ENCODE measurements around the gene RHOA.

Gene RHOA

DNA sequence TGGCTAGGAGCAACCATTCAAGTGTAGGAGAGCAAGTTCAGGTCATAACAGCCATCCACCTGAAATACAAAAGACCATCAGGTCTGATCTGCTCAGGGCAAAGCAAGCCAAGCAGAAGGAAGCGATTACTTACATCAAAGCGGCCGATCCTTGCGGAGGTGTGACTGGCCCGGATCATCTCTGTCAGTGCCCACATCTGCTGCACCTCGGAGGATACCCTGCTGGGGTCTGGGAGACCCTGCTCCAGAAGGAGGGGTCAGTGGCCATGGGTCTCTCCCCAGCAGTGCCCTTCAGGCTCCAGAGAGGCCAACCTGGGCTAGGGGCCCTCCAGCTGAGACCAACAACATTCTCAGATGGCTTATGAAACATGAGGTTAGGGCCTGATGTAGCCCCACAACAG lies 13.0 kb upstream of the RHOA start:
- ChIA-PET CTCF (no interaction called here), POLR2A (ENCODE audit: low non-redundant PET) (interaction anchor here (0.5 kb wide), 1 partner anchor 339 kb away, joined by 4 read pairs; no protein-coding TSS in a partner anchor)
- TF ChIP-seq, protein P1, sequence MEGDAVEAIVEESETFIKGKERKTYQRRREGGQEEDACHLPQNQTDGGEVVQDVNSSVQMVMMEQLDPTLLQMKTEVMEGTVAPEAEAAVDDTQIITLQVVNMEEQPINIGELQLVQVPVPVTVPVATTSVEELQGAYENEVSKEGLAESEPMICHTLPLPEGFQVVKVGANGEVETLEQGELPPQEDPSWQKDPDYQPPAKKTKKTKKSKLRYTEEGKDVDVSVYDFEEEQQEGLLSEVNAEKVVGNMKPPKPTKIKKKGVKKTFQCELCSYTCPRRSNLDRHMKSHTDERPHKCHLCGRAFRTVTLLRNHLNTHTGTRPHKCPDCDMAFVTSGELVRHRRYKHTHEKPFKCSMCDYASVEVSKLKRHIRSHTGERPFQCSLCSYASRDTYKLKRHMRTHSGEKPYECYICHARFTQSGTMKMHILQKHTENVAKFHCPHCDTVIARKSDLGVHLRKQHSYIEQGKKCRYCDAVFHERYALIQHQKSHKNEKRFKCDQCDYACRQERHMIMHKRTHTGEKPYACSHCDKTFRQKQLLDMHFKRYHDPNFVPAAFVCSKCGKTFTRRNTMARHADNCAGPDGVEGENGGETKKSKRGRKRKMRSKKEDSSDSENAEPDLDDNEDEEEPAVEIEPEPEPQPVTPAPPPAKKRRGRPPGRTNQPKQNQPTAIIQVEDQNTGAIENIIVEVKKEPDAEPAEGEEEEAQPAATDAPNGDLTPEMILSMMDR (conservative IDR thresholded peaks at IDR 0.05; ENCODE audit: low read depth) = no peak

DNA sequence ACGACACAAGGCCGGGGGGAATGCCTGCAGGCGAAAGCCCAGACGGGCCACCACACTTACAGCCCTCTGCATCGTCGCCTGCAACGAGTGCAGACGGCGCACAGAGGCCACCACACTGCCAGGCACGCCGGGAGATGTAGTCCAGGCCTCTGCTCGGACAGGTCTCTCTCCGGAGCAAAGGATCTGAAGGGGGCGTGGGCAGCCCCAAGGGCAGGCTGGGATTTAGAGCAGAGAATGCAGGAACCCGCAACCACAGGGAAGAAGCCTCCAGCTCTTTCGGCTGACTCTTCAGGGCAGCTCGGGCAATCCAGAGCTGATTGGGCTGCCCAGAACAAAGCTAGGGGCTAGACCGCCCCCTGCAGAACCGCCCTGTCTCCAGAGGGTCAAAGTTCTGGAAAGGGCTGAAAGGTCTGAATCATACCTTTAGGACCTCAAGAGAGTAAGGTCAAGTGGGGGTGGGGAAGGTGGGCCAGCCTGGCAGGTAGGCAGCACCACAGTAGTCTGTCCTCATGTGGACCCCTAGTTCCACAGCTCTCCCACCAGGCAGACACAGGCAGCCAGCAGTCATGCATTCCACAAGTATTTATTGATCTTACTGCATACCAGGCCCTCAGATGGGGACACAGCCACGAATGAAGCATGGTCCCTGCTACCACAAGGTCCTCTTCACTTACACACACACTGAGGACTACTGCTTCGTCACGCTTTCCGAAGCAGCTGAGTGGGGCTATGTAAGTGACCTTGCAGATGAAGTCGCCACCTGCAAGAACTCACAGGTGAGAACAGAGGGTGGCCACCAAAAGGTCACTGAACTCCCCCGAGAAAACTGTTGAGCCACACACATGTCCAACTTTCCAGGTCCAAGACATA lies 10.8 kb upstream of the RHOA start, which contains the start of gene AMT:
Gene AMT, minus strand, starts transcription at position 95 of the 870 bp plus-strand sequence. Its CDS starts 23 bp downstream, at position 72.
- TF ChIP-seq, protein P1 (conservative IDR thresholded peaks at IDR 0.05; ENCODE audit: low read depth) = no peak
- H3K27ac ChIP-seq = peak within 1 kb of the TSS; percentile 96
- ChIA-PET CTCF (no interaction called here), POLR2A (ENCODE audit: low non-redundant PET) (no interaction called here)
- no peak for DNase-seq (ENCODE audit: low spot score)

More for the DNA sequence above, 13.0 kb upstream of the RHOA start:
- DNase-seq (ENCODE audit: low spot score) = no peak
- H3K27ac ChIP-seq = peak overlapping the region; percentile 96

DNA sequence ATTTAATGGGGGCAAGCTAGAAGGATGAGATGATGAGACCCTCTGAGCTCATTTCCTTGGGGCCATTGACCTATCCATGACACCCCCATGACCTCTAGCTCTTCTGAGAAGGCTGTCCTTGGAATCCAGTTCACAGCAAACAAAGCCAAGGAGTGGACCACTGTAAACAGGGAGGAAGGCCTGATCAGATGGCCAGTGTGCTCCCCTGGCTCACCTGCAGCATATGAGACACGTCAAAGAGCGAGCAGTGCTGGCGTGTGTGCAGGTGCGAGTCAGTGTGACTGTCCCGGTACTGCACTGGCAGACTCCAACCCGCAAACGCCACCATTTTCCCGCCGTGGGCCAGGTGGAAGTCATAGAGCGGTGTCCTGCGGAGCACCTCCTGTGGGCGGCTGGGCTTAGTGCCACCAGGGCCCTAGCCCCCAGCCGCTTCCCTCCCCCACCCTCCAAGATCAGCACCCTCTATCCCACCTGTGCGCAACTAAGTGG lies 10.2 kb upstream of the RHOA start:
- TF ChIP-seq, protein P1 (conservative IDR thresholded peaks at IDR 0.05; ENCODE audit: low read depth) = no peak
- peak overlapping the region; percentile 96 for H3K27ac ChIP-seq
- ChIA-PET CTCF (no interaction called here), POLR2A (ENCODE audit: low non-redundant PET) (no interaction called here)
- DNase-seq (ENCODE audit: low spot score) = no peak

DNA sequence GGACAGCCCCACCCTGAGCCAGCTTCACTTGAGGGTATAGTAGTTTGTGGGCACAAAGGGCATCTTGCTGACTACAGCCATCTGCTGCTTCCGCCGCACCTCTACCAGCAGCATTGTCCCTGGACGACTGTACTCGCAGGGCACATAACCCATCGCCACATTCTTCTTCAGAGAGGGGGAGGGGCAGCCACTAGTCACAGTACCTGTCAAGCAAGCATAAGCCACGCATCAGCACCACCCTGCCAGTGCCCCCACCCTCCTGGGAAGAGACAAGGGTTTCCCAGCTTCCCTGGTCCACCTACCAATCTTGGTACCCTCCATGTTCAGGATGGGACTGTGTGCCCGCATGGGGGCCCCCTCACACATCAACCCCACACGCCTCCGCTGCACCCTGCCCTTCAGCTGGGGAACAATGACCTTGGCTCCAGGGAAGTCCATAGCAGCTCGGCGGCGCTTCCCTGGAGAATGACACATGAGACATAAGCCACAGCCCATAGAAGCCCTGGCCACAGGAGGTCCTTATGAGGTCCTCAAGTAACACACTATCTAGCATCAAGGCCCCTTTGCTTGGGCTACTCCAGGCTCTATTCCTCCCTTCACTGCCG lies 5.8 kb upstream of the RHOA start:
- POLR2A ChIA-PET (ENCODE audit: low non-redundant PET) = no interaction called here
- CTCF ChIA-PET = no interaction called here
- H3K27ac ChIP-seq = peak overlapping the region; percentile 96
- TF ChIP-seq, protein P1 (conservative IDR thresholded peaks at IDR 0.05; ENCODE audit: low read depth) = no peak
- no peak for DNase-seq (ENCODE audit: low spot score)

DNA sequence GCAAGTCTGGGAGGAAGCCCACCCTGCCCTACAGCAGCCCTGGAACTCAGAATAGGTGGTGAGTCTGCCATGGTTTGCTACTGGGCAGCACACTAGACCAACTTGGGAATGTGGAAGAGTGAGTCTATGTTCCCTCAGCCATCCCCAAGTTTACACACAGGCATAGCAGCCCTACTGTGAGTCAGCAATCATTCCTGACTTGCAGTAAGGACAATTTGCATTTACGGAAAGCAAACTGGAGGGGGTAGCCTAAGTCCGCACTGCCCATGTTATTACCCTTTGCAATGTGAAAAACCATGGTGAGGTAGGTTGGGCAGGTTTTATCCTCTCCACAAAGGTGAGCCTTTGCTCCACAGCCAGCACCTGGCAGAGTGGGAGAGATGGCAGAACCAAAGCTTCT lies 5.1 kb upstream of the RHOA start:
- peak overlapping the region; percentile 96 for H3K27ac ChIP-seq
- TF ChIP-seq, protein P1 (conservative IDR thresholded peaks at IDR 0.05; ENCODE audit: low read depth) = no peak
- CTCF ChIA-PET = no interaction called here
- POLR2A ChIA-PET (ENCODE audit: low non-redundant PET) = no interaction called here
- DNase-seq (ENCODE audit: low spot score) = no peak

DNA sequence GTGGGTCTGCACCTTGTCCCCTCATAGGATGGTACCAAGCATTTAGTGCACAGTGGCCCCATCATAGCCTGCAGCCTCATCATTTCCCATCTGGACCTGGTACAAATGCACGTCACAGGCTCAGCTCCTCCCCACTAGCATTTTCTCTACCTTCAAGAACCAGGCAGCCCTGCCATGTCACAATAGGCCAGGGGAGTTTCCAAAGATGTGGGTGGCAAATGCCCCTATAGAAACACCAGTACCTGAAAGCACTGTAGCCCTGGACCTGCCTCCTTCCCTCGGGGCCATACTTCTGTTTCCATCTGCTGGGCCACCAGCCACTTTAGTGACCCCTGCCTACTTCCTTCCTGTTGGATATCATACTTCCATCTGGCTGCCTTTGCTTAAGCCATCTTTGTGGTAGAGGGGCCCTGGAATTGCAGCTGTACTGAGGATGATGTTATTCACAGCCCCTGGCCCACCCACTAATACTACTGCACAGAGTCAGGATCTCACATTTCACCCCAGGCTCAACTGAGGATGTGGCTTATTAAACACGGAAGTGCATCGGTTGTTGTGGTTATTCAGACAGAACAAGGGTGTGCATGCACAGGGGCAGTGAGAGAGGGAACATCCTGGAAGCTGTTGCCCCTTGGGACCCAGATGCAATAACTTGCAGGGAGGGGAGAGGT lies 4.3 kb upstream of the RHOA start:
- POLR2A ChIA-PET (ENCODE audit: low non-redundant PET) = no interaction called here
- DNase-seq (ENCODE audit: low spot score) = no peak
- TF ChIP-seq, protein P1 (conservative IDR thresholded peaks at IDR 0.05; ENCODE audit: low read depth) = no peak

More for the DNA sequence above, 4.3 kb upstream of the RHOA start:
- CTCF ChIA-PET = no interaction called here
- peak overlapping the region; percentile 96 for H3K27ac ChIP-seq
